HepG2 (cell line): Measurements from ENCODE around the gene MGST2. TPM values are rescaled to one million over a fixed set of nuclear protein-coding genes. Genes with fewer than 3 reads are reported as not detected.

ENCODE experiments used
- ATAC-seq: fragments of 200-7000 bp; cut with Tn5 transposase; 3 replicates; pipeline ENCODE4 v1.9.1; 2020; ENCODE audit warnings: mild to moderate bottlenecking, moderate library complexity
- BruUV-seq: library from RNA; stranded (reverse); fragments of 400-500 nt; replicated peaks from 2 replicates; lab custom pipeline; 2021; lab: Mats Ljungman, UMichigan
- CTCF ChIA-PET: fragments of 300-600 bp; formaldehyde crosslinking; extraction: SDS; loops from one replicate; lab custom pipeline; 2021; ENCODE audit warnings: low total read pairs, inconsistent platforms, low intra/inter-chr PET ratio; lab: Yijun Ruan, JAX
- POLR2A ChIA-PET: fragments of 350-600 bp; sonication (Branson Sonifier 250); formaldehyde crosslinking; loops from one replicate; lab custom pipeline; 2020; ENCODE audit warnings: antibody characterized with exemption, inconsistent platforms; lab: Yijun Ruan, JAX
- DNase-seq: peaks from one replicate; pipeline ENCODE4 v3.0.0-alpha.2; 2015; ENCODE audit warnings: low spot score
- FAIRE-seq: peaks from 3 replicates; lab custom pipeline; 2011; peaks lifted over from hg19 to GRCh38; lab: Jason Lieb, UNC
- H2AFZ ChIP-seq: one replicate; pipeline ENCODE4 v1.6.1; 2011; ENCODE audit warnings: low read length, inconsistent platforms
- H3K27ac ChIP-seq: fragments of 300-600 bp; 3 replicates; pipeline ENCODE4 v1.8.0; 2011; ENCODE audit warnings: mixed run types, mild to moderate bottlenecking, mixed read lengths, low read length, inconsistent platforms; ENCODE audit not compliant: insufficient read depth; ENCODE audit errors: extremely low read length
- H3K27me3 ChIP-seq, 2 experiments: fragments of 200-600 bp in 1 of 2; 2 replicates in 1 of 2; 3 replicates in 1 of 2; pipeline versions ENCODE4 v1.6.0 to v1.8.0; 2011; ENCODE audit warnings: low read length in 2 of 2, mild to moderate bottlenecking in 2 of 2, moderate library complexity in 2 of 2, inconsistent platforms in 1 of 2; ENCODE audit not compliant: insufficient read depth in 2 of 2, control insufficient read depth in 1 of 2
- H3K36me3 ChIP-seq, 2 experiments: fragments of 200-600 bp in 1 of 2; replicated peaks in 1 of 2; 2 replicates in 1 of 2; 3 replicates in 1 of 2; pipeline versions ENCODE4 v1.5.1 to v1.8.0; 2011; ENCODE audit warnings: low read length in 2 of 2, inconsistent platforms in 1 of 2; ENCODE audit not compliant: insufficient read depth in 2 of 2, control insufficient read depth in 1 of 2
- H3K4me1 ChIP-seq: 2 replicates; pipeline ENCODE4 v1.5.1; 2012; ENCODE audit warnings: low read length, inconsistent platforms; ENCODE audit not compliant: insufficient read depth
- H3K4me2 ChIP-seq: 2 replicates; pipeline ENCODE4 v1.6.0; 2011; ENCODE audit warnings: low read depth, low read length, inconsistent platforms
- H3K4me3 ChIP-seq, 3 experiments: fragments of 200-600 bp in 1 of 3; sonication (generic), shearing (Covaris generic) in 1 of 3; replicated peaks in 1 of 3; 2 replicates each; pipeline ENCODE4 v1.5.1; 2011 to 2016; ENCODE audit warnings: low read length in 3 of 3, inconsistent platforms in 2 of 3, low read depth in 2 of 3, mild to moderate bottlenecking in 2 of 3, control low read depth in 1 of 3, mixed read lengths in 1 of 3; ENCODE audit not compliant: insufficient read depth in 1 of 3
- H3K79me2 ChIP-seq: one replicate; pipeline ENCODE4 v1.6.1; 2011; ENCODE audit warnings: low read length, inconsistent platforms; ENCODE audit not compliant: insufficient read depth
- H3K9ac ChIP-seq: 2 replicates; pipeline ENCODE4 v1.6.0; 2011; ENCODE audit warnings: mild to moderate bottlenecking, low read depth, low read length, inconsistent platforms; ENCODE audit not compliant: insufficient read depth
- H3K9me3 ChIP-seq: 2 replicates; pipeline ENCODE4 v1.5.1; 2012; ENCODE audit warnings: mild to moderate bottlenecking, low read length
- H4K20me1 ChIP-seq: 2 replicates; pipeline ENCODE4 v1.6.0; 2011; ENCODE audit warnings: inconsistent platforms, mild to moderate bottlenecking, low read length, moderate library complexity; ENCODE audit not compliant: insufficient read depth
- DMTF1 ChIP-seq: sonication (generic); formaldehyde crosslinking; IDR thresholded peaks from 2 replicates; pipeline ENCODE4 v1.4.0; 2020; ENCODE audit warnings: mild to moderate bottlenecking, missing genetic modification reagents
- HOXA3 ChIP-seq: sonication (generic); formaldehyde crosslinking; IDR thresholded peaks from 2 replicates; pipeline ENCODE4 v1.5.0; 2020; ENCODE audit warnings: missing genetic modification reagents
- IKZF1 ChIP-seq: fragments of 450-650 bp; IDR thresholded peaks from 2 replicates; pipeline ENCODE4 v1.7.1; 2016
- MBNL3 ChIP-seq: fragments of 250-450 bp; sonication (Bioruptor Pico); conservative IDR thresholded peaks from 2 replicates; pipeline ENCODE4 v1.8.0; 2022; ENCODE audit warnings: mild to moderate bottlenecking, inconsistent platforms
- MED1 ChIP-seq: sonication (generic); formaldehyde crosslinking; IDR thresholded peaks from 2 replicates; pipeline ENCODE4 v1.4.0; 2020; ENCODE audit warnings: missing genetic modification reagents
- MXD3 ChIP-seq: IDR thresholded peaks from 2 replicates; pipeline ENCODE4 v1.6.1; 2016; ENCODE audit warnings: mild to moderate bottlenecking, missing biosample characterization, missing genetic modification reagents
- NKX3-1 ChIP-seq: sonication (generic); formaldehyde crosslinking; IDR thresholded peaks from 2 replicates; pipeline ENCODE4 v1.5.0; 2020; ENCODE audit warnings: missing genetic modification reagents
- NR2F1 ChIP-seq, 2 experiments: fragments of 450-650 bp in 1 of 2; formaldehyde crosslinking in 1 of 2; IDR thresholded peaks; 2 replicates each; pipeline versions ENCODE4 v1.5.0 to v1.6.1; 2016 to 2020; ENCODE audit warnings: mild to moderate bottlenecking in 1 of 2, missing compliant biosample characterization in 1 of 2, missing genetic modification reagents in 1 of 2, moderate library complexity in 1 of 2
- ONECUT2 ChIP-seq: sonication (generic); formaldehyde crosslinking; IDR thresholded peaks from 2 replicates; pipeline ENCODE4 v1.4.0; 2020; ENCODE audit warnings: missing genetic modification reagents
- SIX1 ChIP-seq: sonication (generic); formaldehyde crosslinking; IDR thresholded peaks from 2 replicates; pipeline ENCODE4 v1.4.0; 2020; ENCODE audit warnings: missing genetic modification reagents, borderline replicate concordance
- TBX2 ChIP-seq: sonication (generic); formaldehyde crosslinking; IDR thresholded peaks from 2 replicates; pipeline ENCODE4 v1.5.0; 2020; ENCODE audit warnings: missing genetic modification reagents, mild to moderate bottlenecking, borderline replicate concordance
- THAP8 ChIP-seq: sonication (generic); formaldehyde crosslinking; IDR thresholded peaks from 2 replicates; pipeline ENCODE4 v1.5.1; 2020; ENCODE audit warnings: missing genetic modification reagents, mild to moderate bottlenecking, borderline replicate concordance
- ZNF101 ChIP-seq: sonication (generic); formaldehyde crosslinking; IDR thresholded peaks from 2 replicates; pipeline ENCODE4 v1.4.0; 2020; ENCODE audit warnings: mild to moderate bottlenecking, low read depth, missing genetic modification reagents, borderline replicate concordance
- ZNF33A ChIP-seq: sonication (generic); formaldehyde crosslinking; IDR thresholded peaks from 2 replicates; pipeline ENCODE4 v1.5.1; 2020; ENCODE audit warnings: missing genetic modification reagents, mild to moderate bottlenecking, moderate library complexity, borderline replicate concordance
- ZNF512 ChIP-seq: sonication (generic); formaldehyde crosslinking; IDR thresholded peaks from 2 replicates; pipeline ENCODE4 v1.4.0; 2020; ENCODE audit warnings: mild to moderate bottlenecking, missing genetic modification reagents
- ZNF652 ChIP-seq: IDR thresholded peaks from 2 replicates; pipeline ENCODE4 v1.6.1; 2016; ENCODE audit warnings: low read depth, borderline replicate concordance
- ZNF891 ChIP-seq: sonication (generic); formaldehyde crosslinking; IDR thresholded peaks from 2 replicates; pipeline ENCODE4 v1.5.0; 2020; ENCODE audit warnings: mild to moderate bottlenecking, missing genetic modification reagents
- whole genome bisulfite sequencing: methylation state at CpG from one replicate; pipeline ENCODE4 v1.1.6; 2017; ENCODE audit warnings: low lambda C conversion rate; 5-methylcytosine and 5-hydroxymethylcytosine counted together
- in situ Hi-C: cut with HindIII; loops from 2 replicates; pipeline ENCODE4 v1.10.0; 2017; ENCODE audit warnings: low pct_unique_long_range_greater_than_20kb; ENCODE audit not compliant: extremely low pct_ligation_motif_present
- intact Hi-C: fragments of 100-400 bp; cut with micrococcal nuclease; formaldehyde crosslinking; loops from one replicate; pipeline ENCODE4 v1.10.0; 2022; ENCODE audit not compliant: unreplicated experiment
- polyA plus RNA-seq, 8 experiments: library from polyadenylated mRNA; depleted of rRNA in 3 of 8; stranded (reverse) in 7 of 8; unstranded in 1 of 8; fragments of >200 nt; fragmentation: Illumina TruSeq in 4 of 8; extraction: Trizol in 4 of 8; gene quantifications; 2 replicates each; pipeline versions ENCODE4 v1.2.1 to v1.2.3, GENCODE V29; 2011 to 2016; ENCODE audit warnings: low read depth in 4 of 8, missing spikeins in 1 of 8, mixed read lengths in 1 of 8; ENCODE audit not compliant: insufficient read depth in 1 of 8
- total RNA-seq, 5 experiments: library from RNA; depleted of rRNA; stranded (reverse); fragments of >200 nt; fragmentation: Illumina TruSeq; extraction: Trizol; gene quantifications; 2 replicates each; pipeline ENCODE4 v1.2.3, GENCODE V29; 2016; ENCODE audit warnings: low read depth in 1 of 5

MGST2 gene
- total and polyA plus RNA-seq, 2 of the 13 experiments (the other 11 are each of a cell fraction or from before 2014, with no cell fraction given): 205 to 416 TPM

- TF ChIP-seq DMTF1 (CRISPR knock-in tag): no peak
- no peak for TF ChIP-seq ZNF891 (CRISPR knock-in tag)
- TF ChIP-seq ONECUT2 (CRISPR knock-in tag): peak; percentile 47; the same call in 1 of the 2 replicates
- no peak for TF ChIP-seq NR2F1 (CRISPR knock-in tag; IDR thresholded peaks at IDR 0.05)
- no peak for TF ChIP-seq IKZF1
- TF ChIP-seq TBX2 (CRISPR knock-in tag): no peak
- TF ChIP-seq ZNF652 (CRISPR knock-in tag): 0 out of 2 replicates have a peak, but pooled peaks have one; percentile 44
- no peak for TF ChIP-seq NKX3-1 (CRISPR knock-in tag)
Measured at GRCh38 chr4:139628184-139629012, 37.2 kb upstream of the MGST2 start (continued).

GRCh38 chr4:139629436-139630125 lies 36.0 kb upstream of the MGST2 start:
- ATAC-seq (no peak), DNase-seq (no peak), FAIRE-seq (no peak)
- in situ Hi-C loops (no loop called here), intact Hi-C loops (no loop called here)
- Histone ChIP-seq H3K9me3 (no peaks in the 10 kb centered on the region), H2AFZ (no peak overlapping the region), H3K36me3 (no peaks in the 10 kb centered on the region), H3K9ac (no peak overlapping the region), H3K27me3 (peaks cover 0 to 6% of the 10 kb centered on the region in 2 experiments; a peak in 1 of 5 replicates), H3K4me1 (peaks cover 52% of the 10 kb centered on the region), H4K20me1 (no peaks in the 10 kb centered on the region), H3K4me2 (no peak overlapping the region), H3K79me2 (no peaks in the 10 kb centered on the region), H3K27ac (no peak overlapping the region), H3K4me3 (no peak overlapping the region)
- POLR2A ChIA-PET: no interaction called here
- WGBS: 74% methylated on average over 3 of the region's 3 CpGs
- BruUV-seq: no TSS peak
- CTCF ChIA-PET: no interaction called here
- no peak for TF ChIP-seq MXD3 (CRISPR knock-in tag)
- TF ChIP-seq ZNF101: no peak
- no peak for TF ChIP-seq MBNL3 (CRISPR knock-in tag)
- TF ChIP-seq ZNF33A (CRISPR knock-in tag): no peak
- no peak for TF ChIP-seq HOXA3 (CRISPR knock-in tag)
- no peak for TF ChIP-seq SIX1
- TF ChIP-seq ZNF512: no peak
- TF ChIP-seq THAP8 (CRISPR knock-in tag): no peak
- no peak for TF ChIP-seq MED1
